ENCODE data around the gene VGLL4.
"Not testable (repeated sequence)": the region's sequence is repeated elsewhere in the genome, so short reads cannot be mapped to it uniquely, and the experiment has no call there.

Gene VGLL4

GRCh38 chr3:11596387-11596786, 47.3 kb downstream of the VGLL4 start:
- H3K4me3 ChIP-seq (ENCODE audit: low read depth, low read length) = no peak overlapping the region
- TF ChIP-seq, protein P1, sequence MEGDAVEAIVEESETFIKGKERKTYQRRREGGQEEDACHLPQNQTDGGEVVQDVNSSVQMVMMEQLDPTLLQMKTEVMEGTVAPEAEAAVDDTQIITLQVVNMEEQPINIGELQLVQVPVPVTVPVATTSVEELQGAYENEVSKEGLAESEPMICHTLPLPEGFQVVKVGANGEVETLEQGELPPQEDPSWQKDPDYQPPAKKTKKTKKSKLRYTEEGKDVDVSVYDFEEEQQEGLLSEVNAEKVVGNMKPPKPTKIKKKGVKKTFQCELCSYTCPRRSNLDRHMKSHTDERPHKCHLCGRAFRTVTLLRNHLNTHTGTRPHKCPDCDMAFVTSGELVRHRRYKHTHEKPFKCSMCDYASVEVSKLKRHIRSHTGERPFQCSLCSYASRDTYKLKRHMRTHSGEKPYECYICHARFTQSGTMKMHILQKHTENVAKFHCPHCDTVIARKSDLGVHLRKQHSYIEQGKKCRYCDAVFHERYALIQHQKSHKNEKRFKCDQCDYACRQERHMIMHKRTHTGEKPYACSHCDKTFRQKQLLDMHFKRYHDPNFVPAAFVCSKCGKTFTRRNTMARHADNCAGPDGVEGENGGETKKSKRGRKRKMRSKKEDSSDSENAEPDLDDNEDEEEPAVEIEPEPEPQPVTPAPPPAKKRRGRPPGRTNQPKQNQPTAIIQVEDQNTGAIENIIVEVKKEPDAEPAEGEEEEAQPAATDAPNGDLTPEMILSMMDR (IDR thresholded peaks at IDR 0.05; ENCODE audit: low read depth, low read length) = no peak

- not testable (repeated sequence) for H3K4me3 ChIP-seq (ENCODE audit: low read depth, low read length)
These were observed 48.7 kb downstream of the VGLL4 start for GRCh38 chr3:11595024-11595423.

DNA sequence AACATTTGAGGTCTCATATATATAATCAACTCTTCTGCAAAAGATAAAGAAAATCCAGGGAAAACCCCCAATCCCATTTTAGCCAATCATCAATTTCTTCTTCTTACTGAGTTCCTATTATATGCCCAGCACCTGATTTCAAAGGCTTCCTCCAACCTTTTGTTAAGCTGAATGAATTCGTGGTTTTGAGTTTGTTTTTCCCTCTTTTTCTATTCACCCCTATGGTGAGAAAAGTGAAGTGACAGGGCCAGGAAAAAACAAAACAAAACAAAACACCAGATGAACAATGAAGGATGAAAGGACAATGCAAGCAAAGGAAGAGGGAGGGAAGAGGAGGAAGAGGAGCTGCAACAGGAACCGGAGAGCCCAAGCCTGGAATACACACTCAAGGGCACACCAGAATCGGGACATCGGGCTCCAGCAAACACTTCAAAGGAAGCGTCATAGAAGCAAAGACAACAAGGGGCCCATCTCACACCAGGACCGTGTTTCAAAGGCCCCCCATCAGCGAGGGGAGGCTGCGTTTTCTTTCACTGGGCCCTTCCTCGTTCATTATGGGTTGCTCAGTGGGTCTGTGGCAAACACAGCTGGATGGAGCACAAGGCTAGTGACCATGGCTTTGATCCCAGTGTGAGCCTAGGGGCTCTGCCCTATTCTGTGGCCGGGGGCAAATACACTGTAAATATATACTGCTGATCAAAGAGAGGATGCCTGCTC, 50.2 kb downstream of the VGLL4 start:
- no peak overlapping the region for H3K4me3 ChIP-seq (ENCODE audit: low read depth, low read length)
- TF ChIP-seq, protein P1 (IDR thresholded peaks at IDR 0.05; ENCODE audit: low read depth, low read length) = no peak

DNA sequence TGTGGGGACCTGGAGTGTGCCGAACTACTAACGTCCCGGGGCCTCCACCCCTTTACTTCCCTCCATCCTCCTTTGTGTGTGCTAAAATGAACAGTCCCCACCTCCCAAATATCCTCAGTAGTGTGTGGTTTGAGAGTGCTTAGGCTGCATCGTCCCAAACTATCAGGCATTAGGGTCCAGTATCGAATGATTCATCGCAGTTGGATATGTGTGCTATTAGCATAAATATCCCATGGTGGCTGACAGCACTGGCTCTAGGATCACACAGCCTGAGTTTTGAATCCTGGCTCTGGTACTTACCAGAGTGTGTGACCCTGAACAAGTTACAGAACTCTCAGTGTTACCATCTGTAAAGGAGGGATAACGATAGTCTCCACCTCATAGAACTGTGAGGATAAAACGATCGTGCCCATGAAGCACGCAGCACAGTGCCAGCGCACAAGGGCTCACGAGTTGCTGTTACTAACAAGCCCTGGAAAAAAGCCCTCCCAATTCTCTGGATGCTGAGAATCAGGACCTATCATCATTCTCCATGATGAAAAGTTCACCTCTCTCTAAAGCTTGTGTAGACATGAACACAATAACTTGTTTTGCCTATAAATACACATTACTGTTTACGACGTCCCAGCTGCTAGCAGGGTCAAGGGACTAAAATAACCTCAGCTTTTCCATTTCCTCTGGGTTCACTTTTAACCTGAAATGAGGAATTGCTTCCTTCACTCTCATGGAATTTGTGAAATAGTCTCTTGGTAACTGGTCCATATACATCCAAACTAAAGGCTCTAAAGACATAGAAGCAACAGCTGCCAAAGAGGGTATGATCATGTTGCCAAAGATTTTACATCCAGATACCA, 51.0 kb downstream of the VGLL4 start:
- H3K4me3 ChIP-seq (ENCODE audit: low read depth, low read length) = no peak overlapping the region
- TF ChIP-seq, protein P1 (IDR thresholded peaks at IDR 0.05; ENCODE audit: low read depth, low read length) = no peak

- H3K4me3 ChIP-seq (ENCODE audit: low read depth, low read length) = no peak overlapping the region
These were observed 52.1 kb downstream of the VGLL4 start for GRCh38 chr3:11591391-11592282.

DNA sequence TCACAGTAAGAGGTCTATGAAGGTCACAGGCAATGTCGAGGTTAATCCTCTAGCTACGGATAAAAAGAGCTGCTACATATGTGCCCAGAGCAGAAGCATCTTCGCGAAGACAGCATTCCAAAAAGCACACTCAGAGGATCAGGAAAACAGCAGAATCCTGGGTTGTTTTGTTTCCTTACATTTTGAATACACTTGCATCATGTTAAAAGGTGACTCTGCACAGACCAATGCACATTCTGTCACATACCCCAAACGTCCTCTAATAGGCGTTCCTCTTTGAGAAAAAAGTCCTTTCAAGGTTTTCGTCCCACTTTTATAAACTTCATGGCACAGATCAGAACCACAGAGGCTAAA, 52.7 kb downstream of the VGLL4 start:
- no peak overlapping the region for H3K4me3 ChIP-seq (ENCODE audit: low read depth, low read length)
- TF ChIP-seq, protein P1 (IDR thresholded peaks at IDR 0.05; ENCODE audit: low read depth, low read length) = no peak

More at GRCh38 chr3:11591391-11592282, 52.1 kb downstream of the VGLL4 start:
- TF ChIP-seq, protein P1 (IDR thresholded peaks at IDR 0.05; ENCODE audit: low read depth, low read length) = no peak

GRCh38 chr3:11589706-11590105, 54.0 kb downstream of the VGLL4 start:
- TF ChIP-seq, protein P1 (IDR thresholded peaks at IDR 0.05; ENCODE audit: low read depth, low read length) = no peak

More at GRCh38 chr3:11589706-11590105, 54.0 kb downstream of the VGLL4 start:
- H3K4me3 ChIP-seq (ENCODE audit: low read depth, low read length) = no peak overlapping the region
